HG02938 (cell line): ENCODE measurements around the gene LRRC8E.
"Not testable (repeated sequence)": the region's sequence is repeated elsewhere in the genome, so short reads cannot be mapped to it uniquely, and the experiment has no call there.

Experiments
- ATAC-seq: cut with Tn5 transposase; IDR thresholded peaks from one replicate; pipeline ENCODE4 v1.9.1; 2021; ENCODE audit warnings: mild to moderate bottlenecking, moderate library complexity; ENCODE audit not compliant: unreplicated experiment

The LRRC8E gene

DNA sequence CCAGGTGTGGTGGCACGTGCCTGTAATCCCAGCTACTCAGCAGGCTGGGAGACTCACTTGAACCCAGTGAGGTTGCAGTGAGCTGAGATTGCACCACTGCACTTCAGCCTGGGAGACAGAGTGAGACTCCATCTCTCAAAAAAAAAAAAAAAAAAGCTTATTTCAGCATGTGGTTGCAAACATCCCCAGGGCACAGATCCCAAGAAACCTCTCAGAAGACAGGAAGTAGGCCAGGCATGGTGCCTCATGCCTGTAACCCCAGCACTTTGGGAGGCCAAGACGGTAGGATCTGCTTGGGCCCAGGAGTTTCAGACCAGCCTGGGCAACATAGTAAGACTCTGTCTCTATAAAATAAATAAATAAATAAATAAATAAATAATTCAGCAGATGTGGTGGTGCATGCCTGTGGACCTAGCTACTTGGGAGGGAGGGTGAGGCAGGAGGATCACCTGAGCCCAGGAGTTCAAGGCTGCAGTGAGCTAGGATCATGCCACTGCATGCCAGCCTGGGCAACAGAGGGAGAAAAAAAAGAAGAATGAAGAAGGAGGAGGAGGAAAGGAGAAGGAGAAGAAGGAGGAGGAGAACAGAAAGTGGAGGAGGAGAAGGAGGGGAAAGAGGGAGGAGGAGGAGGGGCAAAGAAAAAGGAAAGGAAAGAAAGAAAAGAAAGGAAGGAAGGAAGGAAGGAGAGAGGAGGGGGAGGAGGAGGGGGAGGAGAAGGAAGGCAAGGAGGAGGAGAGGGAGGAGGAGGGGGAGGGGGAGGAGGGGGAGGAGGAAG is 4.3 kb upstream of the LRRC8E start:
- no peak for ATAC-seq

DNA sequence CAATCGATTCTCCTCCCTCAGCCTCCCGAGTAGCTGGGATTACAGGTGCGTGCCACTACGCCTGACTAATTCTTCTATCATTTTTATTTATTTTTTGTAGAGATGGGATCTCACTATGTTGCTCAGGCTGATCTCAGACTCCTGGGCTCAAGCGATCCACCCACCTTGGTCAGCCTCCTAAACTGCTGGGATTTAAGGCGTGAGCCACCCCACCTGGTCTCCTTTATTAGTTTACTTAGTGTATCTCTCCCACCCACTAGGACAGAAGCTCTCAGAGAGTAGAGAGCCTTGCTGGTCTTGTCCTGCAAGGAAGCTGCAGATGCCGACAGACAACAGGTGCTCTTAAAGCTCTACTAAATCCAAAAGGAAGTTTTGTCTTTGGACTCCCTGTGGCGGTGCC is 2.5 kb upstream of the LRRC8E start:
- no peak for ATAC-seq

DNA sequence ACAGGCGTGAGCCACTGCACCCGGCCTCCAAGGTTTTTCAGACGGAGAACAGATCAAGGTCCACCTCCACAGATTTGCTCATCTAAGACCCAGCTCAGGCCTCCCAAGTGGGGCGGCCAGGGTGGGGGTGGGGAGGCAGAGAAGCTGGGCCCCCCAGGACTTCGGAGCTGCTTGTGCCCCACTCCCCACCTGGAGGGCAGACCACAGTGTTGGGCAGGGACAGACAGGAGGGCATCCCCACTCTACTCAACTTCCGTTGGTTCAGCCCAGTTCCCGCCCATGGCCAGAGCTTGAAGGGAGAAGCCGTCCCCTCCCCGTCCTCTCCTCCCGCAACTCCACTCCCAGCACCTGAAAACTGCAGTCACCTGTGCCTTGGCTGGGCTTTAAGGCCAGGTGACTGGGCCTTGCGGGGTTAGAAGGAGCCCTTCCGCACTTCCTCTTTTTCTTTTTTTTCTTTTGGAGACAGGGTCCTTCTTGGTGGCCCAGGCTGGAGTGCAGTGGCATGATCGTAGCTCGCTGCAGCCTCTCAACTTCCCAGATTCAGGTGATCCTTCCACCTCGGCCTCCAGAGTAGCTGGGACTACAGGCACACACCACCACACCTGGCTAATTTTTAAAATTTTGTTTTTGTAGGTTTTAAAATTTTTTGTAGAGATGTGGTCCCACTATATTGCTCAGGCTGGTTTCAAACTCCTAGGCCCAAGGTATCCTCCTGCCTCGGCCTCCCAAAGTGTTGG is 734 bp upstream of the LRRC8E start:
- ATAC-seq: no peak

DNA sequence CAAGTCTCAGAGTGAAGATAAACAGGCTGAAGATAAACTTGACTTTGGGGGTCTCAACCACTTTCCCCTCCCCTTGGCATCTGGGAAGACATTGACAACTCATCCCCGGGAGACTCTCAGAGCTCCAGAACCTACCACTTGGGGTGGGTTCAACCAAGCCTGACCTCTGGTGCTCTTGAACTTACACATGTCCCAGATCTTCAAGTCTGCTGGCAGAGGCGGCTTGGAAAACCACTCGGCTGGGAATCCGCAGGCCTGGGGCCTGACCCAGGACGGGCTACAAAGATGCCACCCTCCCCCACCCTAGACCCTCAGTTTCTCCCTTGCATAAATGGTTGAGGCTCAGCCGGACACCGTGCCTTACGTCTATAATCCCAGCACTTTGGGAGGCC is 512 bp downstream of the LRRC8E start:
- no peak for ATAC-seq

DNA sequence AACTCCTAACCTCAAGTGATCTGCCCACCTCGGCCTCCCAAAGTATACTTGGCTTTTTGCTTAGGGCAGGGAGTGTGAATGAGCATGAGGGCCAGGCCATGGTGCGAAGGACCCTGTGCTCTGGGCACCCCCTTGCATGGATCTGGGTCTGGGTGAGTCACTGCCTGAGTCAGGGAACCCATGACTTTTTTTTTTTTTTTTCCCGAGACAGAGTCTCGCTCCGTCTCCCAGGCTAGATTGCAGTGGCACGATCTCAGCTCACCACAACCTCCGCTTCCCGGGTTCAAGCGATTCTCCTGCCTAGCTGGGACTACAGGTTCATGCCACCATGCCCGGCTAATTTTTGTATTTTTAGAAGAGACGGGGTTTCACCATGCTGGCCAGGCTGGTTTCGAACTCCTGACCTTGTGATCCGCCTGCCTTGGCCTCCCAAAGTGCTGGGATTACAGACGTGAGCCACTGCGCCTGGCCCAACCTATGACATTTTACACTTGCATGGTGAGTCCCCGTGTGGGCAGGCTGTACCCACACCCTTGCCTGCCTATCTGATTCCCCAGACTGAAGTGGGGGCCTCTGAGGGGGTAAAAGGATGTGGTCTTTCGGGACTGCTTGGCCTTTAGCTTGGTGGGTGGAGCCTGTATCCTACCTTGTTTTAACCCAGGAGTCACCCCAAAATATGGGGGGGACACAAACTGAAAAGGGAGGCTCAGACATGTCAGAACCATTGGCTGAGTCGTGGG is 5.2 kb downstream of the LRRC8E start:
- ATAC-seq: not testable (repeated sequence)

DNA sequence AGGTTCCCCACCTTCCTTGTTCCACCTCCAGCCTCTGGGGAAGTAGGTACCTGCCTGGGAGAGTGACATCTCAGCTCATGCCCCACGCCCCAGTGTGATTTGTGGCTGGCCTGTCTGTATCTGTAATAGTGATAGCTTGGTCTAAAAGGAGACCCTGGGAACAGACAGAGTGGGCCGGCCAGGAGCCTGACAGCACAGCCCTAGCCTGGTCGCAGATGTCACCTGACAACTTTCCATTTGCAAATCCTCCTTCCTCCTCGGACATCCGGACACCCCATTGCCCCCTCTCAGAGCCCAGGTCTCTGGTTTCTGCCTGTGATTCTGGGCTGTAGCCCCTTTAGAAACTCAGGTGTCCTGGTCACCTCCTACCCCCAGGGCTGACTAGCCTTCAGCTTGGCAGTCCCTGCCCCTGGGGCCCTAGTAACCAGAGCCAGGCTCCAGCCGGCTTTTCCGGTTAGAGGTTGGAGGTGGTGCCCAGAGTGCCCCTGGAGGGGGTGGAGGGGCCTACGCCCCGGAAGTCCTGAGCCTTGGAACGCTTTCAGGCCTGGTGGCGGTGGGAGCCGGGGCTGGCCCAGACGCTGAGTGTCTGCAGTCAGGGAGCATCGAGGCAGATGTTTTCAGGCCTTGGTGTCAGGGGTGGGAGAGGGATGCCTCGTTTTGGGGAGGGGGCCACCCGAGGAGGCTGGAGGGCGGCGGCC is 6.5 kb downstream of the LRRC8E start:
- no peak for ATAC-seq

DNA sequence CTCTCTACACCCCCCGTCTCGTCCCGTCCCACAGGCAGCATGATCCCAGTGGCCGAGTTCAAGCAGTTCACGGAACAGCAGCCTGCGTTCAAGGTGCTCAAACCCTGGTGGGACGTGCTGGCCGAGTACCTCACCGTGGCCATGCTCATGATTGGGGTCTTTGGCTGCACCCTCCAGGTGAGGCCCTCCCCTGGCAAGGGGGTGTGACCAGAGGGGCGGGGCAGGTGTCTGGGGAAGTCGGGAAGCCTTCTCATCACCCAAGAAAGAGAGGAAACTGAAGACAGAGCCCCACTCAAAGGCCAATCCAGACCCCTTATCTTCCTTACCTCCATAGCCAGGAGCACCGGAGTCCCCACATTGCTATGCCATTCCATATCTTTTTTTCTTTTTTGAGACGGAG is 7.3 kb downstream of the LRRC8E start:
- ATAC-seq: no peak

DNA sequence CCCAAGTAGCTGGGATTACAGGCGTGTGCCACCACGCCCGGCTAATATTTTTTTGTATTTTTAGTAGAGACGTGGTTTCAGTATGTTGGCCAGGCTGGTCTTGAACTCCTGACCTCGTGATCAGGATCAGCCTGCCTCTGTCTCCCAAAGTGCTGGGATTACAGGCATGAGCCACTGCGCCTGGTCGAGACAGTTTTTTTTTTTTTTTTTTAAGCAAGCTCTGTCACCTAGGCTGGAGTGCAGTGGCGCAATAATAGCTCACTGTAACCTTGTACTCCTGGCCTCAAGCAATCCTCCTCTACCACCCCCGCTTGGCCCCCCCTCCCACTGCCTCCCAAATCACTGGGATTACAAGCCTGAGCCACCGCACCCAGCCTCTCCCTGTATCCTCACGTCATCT is 9.0 kb downstream of the LRRC8E start:
- ATAC-seq: no peak

DNA sequence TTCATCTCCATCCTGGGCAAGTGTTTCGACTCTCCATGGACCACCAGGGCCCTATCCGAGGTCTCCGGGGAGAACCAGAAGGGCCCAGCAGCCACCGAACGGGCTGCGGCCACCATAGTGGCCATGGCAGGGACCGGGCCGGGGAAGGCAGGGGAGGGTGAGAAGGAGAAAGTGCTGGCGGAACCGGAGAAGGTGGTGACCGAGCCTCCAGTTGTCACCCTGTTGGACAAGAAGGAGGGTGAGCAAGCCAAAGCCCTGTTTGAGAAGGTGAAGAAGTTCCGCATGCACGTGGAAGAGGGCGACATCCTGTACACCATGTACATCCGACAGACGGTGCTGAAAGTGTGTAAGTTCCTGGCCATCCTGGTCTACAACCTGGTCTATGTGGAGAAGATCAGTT is 10.7 kb downstream of the LRRC8E start:
- no peak for ATAC-seq

DNA sequence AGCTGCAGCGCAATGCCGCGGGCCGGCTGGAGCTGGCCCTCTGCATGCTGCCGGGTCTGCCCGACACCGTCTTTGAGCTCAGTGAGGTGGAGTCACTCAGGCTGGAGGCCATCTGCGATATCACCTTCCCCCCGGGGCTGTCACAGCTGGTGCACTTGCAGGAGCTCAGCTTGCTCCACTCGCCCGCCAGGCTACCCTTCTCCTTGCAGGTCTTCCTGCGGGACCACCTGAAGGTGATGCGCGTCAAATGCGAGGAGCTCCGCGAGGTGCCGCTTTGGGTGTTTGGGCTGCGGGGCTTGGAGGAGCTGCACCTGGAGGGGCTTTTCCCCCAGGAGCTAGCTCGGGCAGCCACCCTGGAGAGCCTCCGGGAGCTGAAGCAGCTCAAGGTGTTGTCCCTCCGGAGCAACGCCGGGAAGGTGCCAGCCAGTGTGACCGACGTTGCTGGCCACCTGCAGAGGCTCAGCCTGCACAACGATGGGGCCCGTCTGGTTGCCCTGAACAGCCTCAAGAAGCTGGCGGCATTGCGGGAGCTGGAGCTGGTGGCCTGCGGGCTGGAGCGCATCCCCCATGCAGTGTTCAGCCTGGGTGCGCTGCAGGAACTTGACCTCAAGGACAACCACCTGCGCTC is 11.6 kb downstream of the LRRC8E start:
- no peak for ATAC-seq

DNA sequence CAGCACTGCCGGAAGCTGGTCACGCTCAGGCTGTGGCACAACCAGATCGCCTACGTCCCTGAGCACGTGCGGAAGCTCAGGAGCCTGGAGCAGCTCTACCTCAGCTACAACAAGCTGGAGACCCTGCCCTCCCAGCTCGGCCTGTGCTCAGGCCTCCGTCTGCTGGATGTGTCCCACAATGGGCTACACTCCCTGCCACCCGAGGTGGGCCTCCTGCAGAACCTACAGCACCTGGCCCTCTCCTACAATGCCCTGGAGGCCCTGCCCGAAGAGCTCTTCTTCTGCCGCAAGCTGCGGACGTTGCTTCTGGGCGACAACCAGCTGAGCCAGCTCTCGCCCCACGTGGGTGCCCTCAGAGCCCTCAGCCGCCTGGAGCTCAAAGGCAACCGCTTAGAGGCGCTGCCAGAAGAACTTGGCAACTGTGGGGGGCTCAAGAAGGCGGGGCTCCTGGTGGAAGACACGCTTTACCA is 12.1 kb downstream of the LRRC8E start:
- ATAC-seq: no peak

DNA sequence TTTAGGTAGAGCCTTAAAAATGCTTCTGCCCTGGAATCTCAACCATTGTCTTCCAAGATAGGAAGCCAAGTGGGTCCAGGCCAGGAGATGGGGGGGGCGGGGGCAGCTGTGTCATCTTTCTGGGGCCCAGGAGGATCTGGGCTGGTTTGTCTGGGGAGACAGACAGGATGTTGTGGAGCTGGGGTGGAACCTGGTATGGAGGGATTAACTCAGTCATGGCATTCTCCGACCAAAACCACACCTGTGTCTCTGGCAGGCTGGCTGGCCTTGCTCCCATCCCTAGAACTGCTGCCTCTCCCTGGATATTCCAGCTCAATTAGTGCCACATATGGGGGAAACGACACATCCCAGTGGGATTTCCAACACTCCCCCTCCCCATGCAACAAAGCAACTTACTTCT is 12.6 kb downstream of the LRRC8E start:
- ATAC-seq: no peak

DNA sequence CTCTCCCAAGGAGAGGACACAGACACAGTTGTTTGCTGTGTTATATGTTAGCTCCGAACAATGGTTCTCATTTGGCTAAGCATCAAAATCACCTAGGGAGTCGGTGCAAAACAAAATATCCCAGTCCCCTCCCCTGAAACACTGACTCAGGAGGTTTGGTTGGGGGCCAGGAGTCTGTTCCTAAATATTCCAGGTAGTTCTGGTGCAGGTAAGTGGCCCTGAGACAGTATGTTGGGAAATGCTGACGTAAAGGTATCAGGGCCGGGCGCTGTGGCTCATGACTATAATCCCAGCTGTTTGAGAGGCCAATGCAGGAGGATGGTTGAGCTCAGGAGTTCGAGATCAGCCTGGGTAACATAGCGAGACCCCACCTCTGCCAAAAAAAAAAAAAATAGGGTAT is 13.0 kb downstream of the LRRC8E start:
- no peak for ATAC-seq

DNA sequence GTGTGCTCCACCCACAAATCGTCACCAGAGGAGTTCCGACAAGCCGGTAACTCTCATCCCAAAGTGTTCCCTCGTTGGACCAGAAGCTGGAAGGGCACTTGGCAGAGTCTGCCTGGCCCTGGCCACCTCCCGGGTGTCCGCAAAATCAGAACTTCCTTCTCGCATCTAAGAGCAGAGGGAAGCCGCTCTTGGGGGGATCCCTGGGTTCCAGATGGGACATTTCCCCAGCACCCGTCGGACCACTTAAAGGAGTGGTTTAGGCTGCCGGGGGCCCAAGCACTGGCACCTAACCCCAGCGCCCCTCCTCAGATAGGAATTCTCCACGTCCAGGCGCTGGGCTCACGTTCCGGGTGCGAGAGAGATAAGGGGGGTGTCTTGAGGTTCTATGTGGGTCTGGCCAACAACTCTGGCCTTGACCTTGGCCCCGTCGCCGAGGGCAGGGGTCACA is 14.5 kb downstream of the LRRC8E start:
- ATAC-seq: no peak

DNA sequence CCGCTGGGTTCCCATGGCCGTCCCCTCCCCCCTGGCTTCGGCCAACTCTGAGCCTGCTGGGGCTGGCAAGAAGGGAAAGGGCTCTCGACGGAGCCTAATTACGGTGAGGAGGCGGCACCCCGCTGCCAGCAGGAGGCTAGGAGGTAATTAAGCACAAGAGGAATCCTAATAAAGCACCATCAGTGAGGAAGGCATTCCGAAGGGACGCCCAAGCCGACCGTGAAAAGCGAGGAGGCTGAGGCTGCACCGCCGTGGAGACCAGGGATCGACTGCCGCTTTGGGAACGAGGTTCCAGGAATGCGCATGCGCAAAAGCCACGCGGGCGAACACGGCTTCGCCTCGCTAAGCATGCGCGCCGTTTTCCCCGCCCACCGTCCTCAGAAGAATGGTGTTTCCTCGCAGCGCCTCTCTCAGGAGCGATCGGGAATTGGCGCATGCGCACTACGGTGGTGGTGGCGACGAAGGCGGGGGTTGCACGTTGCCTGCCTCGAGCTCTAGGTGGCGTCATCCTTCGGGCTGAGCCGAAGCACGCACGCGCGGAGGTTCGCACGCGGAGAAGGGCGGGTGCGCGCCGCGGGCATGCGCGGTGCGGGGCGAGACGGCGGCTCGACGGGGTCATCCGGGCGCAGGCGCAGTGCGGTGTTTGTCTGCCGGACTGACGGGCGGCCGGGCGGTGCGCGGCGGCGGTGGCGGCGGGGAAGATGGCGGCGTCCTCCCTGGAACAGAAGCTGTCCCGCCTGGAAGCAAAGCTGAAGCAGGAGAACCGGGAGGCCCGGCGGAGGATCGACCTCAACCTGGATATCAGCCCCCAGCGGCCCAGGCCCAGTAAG is 15.1 kb downstream of the LRRC8E start, which contains the start of gene MAP2K7:
Gene MAP2K7 (plus strand): TSS at position 634 of the 830 bp plus-strand sequence. CDS start 68 bp downstream, at position 702.
- ATAC-seq: peak; percentile 87

DNA sequence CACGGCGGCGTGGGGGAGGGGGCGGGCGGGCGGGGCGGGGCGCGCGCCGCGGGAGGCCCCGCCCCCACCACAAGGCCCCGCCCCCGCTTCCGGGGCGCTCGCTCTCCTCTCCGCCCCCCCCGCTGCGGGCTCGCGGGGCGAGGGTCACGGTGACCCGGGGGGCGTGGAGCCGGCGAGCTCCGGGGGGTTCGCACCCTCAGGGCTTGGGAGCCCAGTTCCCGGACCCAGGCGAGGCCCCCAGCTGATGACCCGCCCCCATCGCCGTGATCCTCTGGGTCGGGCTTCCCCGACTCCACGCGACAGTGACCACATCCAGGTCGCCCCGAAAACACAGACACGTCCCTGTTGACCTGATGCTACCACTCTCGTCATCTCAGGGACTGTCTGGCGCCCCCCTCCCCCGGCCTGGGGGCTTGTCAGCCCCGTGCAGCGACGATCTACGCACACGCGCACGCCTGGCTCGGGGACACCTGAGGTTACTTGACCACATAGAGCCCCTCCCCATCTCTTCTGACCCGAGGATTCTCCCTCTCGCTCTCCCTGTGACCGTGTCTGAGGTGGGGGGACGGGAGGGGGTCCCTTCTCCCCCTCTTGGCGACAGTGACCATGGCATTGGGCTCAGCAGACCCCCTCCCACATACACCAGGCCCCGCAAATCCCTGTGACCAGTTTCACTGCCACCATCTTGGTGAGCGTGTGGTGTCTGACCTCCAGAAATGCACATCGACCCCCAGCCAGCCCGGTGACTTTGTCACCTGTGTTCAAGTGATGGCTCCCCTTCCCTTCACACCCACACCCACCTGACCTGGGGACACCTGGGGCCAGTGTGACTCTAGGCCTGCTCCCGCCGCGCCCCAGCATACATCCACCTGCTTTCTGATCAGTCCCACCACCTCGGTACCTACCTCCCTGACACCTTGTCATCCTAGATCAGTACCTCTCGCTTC is 16.0 kb downstream of the LRRC8E start:
- ATAC-seq: peak; percentile 30

DNA sequence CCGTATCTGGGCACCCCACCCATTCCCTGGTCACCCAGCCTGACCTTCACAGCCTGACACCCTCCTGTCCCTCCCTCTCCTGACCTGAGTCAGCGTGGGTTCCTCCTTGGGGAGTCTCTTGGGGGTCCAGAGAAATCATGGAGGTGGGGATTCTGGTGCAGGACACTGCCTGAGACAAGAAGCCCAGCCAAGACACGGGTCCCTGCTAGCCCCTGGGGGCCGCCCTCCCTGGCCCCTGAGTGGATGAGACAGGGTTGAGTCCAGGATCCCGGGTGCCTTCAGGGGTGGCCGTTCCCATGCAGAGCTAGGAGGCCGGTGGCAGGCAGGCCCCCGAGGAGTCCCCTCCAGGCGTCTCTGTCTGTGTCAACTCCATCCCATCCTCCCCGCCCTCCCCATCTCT is 17.0 kb downstream of the LRRC8E start:
- ATAC-seq: no peak

DNA sequence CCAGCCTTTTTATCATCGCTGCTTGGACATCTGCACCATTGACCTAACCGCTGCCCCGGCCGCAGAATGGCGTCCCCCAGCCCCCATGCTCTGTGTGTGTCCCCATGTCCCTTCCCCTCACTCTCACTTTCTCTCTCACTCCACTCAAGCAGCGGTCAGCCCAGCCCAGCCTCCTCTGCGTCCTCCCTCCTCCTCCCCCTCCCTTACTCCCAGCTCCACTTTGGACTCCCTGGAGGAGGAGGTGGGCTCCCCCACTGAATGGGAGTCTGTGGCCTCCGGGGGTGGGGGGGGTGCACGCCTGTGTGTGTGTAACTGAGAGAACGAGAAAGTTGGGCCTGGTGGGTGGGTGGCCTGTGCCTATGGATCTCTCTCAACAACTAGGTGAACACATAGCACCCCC is 17.5 kb downstream of the LRRC8E start:
- no peak for ATAC-seq
